ENCODE results near the gene ANXA2. TPM values are rescaled to one million over a fixed set of nuclear protein-coding genes. Genes with fewer than 3 reads are reported as not detected.
A peak's percentile ranks its signal among the peaks of the same experiment; 100 is the strongest.

Gene ANXA2
- 100 to 1,000 TPM; 368 to 375 TPM for total RNA-seq

DNA sequence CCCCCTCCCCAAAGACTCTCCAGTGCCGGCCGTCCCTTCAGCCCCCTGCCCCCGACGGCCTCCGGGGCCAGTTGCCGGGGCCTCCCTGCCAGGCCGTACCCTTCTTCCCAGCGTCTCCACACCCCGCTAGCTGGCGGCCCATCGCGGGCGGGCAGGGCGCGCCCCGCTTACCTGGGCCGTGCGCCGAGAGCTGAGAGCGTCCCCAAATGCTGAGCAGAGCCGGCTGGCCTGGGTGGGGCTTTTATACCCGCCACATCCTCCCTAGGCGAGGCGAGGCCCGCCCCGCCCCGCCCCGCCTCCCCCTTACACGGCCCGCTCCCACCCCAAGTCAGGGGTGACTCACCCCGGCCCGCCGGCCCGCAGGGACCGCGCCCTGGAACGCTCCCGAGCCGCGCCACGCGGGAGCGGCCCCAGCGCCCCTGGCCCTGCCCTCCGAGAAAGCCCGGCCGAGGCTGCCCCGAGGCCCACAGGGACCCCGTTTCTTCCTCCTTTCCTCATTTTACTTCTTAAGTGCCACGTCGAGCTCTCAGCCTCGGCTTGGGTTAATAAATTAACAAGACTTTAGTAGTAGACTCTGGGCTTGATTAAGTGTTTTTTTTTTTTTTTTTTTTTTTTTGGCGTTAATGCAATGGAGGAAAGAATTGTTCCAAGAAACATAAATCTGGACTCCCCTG is at the start of gene ANXA2:
TSS of gene ANXA2 (minus strand) at position 215 of the 674 bp plus-strand sequence. CDS start 11,911 bp downstream, outside the sequence.
- no peaks in the 10 kb centered on the region for H3K9me3 Mint-ChIP-seq (ENCODE audit: insufficient read depth)
- peaks cover 53% of the 10 kb centered on the region for H3K4me1 Mint-ChIP-seq (ENCODE audit: low read depth)
- ATAC-seq (peak; percentile 86), DNase-seq (peak; percentile 91)
- peaks cover 43% of the 10 kb centered on the region for H3K36me3 Mint-ChIP-seq (ENCODE audit: low read depth)
- POLR2A ChIA-PET: interaction anchor here (0.6 to 2.6 kb wide), 24 partner anchors 9 to 1727 kb away, joined by 3 to 20 read pairs (median 4); partner anchors contain the start of genes GTF2A2 and ICE2
- H3K27ac Mint-ChIP-seq: peak within 1 kb of the TSS; percentile 97
- CTCF ChIA-PET: interaction anchor here (0.7 to 1.1 kb wide), 4 partner anchors 11 to 188 kb away, joined by 3 to 4 read pairs (median 4); no protein-coding TSS in a partner anchor
- H3K4me3 Mint-ChIP-seq: peak within 1 kb of the TSS; percentile 94
- H3K27me3 Mint-ChIP-seq (ENCODE audit: low read depth): peaks cover 6% of the 10 kb centered on the region

DNA sequence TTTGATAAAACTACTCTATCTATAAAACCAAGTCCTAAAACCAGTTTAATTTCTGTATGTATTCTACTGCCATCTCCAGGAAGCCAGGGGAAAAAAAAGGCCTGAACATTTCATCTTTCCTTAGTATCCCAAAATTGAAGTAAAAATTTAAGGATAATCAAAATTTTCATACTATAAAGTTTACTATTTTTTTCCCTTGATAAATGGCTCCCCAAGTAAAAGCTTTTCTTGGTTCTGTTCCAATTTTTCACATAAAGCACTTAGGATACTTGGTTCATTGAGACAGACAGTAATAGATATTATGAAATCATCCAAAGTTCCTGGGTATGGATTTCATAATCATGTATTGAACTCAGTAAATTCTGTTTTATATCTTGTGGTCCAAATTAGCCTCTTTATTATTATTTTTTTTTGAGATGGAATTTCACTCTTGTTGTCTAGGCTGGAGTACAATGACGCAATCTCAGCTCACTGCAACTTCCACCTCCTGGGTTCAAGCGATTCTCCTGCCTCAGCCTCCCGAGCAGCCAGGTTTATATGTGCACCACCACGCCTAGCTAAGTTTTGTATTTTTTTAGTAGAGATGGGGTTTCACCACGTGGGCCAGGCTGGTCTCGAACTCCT is 46.6 kb upstream of the ANXA2 start:
- CTCF ChIA-PET: interaction anchor here (0.6 to 3.2 kb wide), 5 partner anchors 14 to 85 kb away, joined by 3 to 12 read pairs (median 3); no protein-coding TSS in a partner anchor
- Mint-ChIP-seq H3K36me3 (ENCODE audit: low read depth) (peaks cover 20% of the 10 kb centered on the region), H3K4me1 (ENCODE audit: low read depth) (peaks cover 8% of the 10 kb centered on the region), H3K27ac (no peak overlapping the region), H3K4me3 (no peak overlapping the region), H3K9me3 (ENCODE audit: insufficient read depth) (no peaks in the 10 kb centered on the region), H3K27me3 (ENCODE audit: low read depth) (no peaks in the 10 kb centered on the region)
- POLR2A ChIA-PET: no interaction called here
- DNase-seq (no peak), ATAC-seq (no peak)

DNA sequence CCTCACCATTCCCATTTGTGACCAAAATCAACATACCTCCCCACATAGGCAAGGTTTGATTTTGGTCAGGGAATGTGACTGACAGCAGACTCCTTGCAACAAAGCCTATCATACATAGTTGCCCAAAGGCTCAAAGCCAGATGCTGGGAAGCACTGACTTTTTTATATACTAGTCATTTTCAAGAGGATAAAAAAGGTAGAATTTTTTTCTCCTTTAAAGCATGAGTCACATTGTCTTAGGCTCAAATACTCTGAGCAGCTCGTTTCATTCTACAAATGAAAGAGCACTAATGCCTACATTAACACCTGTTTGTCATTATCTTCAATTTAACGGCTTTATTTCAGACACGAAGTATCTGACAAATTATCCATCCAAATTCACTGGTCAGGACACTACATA is 45.0 kb upstream of the ANXA2 start:
- POLR2A ChIA-PET: interaction anchor here (1.8 kb wide), 1 partner anchor 44 kb away, joined by 11 read pairs; the partner anchor contains the start of gene ANXA2
- peaks cover 8% of the 10 kb centered on the region for H3K4me1 Mint-ChIP-seq (ENCODE audit: low read depth)
- H3K9me3 Mint-ChIP-seq (ENCODE audit: insufficient read depth): no peaks in the 10 kb centered on the region
- peaks cover 13% of the 10 kb centered on the region for H3K36me3 Mint-ChIP-seq (ENCODE audit: low read depth)
- ATAC-seq (no peak), DNase-seq (no peak)
- no peaks in the 10 kb centered on the region for H3K27me3 Mint-ChIP-seq (ENCODE audit: low read depth)
- H3K4me3 Mint-ChIP-seq: no peak overlapping the region
- H3K27ac Mint-ChIP-seq: peak overlapping the region; percentile 28
- CTCF ChIA-PET: interaction anchor here (1.1 to 2.7 kb wide), 7 partner anchors 10 to 474 kb away, joined by 3 to 12 read pairs (median 6); no protein-coding TSS in a partner anchor

DNA sequence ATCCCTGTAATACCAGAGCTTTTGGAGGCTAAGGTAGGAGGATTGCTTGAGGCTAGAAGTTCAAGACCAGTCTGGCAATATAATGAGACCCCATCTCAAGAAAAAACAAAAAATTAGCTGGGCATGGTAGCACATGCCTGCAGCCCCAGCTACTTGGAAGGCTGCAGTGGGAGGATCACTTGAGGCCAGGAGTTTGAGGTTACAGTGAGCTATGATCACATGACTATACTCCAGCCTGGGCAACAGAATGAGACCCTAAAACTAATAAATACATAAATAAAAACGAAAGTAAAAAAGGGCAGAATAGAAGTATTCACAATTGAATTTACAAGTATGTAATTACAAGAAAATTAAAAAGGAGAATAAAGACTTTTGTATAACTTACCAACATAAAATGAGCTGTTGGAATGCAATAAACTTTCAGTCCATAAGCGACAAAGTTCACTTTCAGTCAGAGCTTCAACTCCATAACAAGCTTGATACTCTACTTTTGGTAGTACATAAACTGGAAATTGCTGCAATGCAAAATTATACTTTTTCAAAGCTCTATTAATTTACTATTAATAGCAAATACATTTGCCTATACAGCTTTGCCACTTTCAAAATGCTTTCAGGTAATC is 44.4 kb upstream of the ANXA2 start:
- peaks cover 8% of the 10 kb centered on the region for H3K4me1 Mint-ChIP-seq (ENCODE audit: low read depth)
- ChIA-PET POLR2A (interaction anchor here (1.8 kb wide), 1 partner anchor 43 kb away, joined by 11 read pairs; the partner anchor contains the start of gene ANXA2), CTCF (interaction anchor here (0.8 to 2.7 kb wide), 6 partner anchors 10 to 83 kb away, joined by 3 to 10 read pairs (median 6); no protein-coding TSS in a partner anchor)
- no peak for ATAC-seq
- peaks cover 12% of the 10 kb centered on the region for H3K36me3 Mint-ChIP-seq (ENCODE audit: low read depth)
- H3K4me3 Mint-ChIP-seq: no peak overlapping the region
- H3K27me3 Mint-ChIP-seq (ENCODE audit: low read depth): no peaks in the 10 kb centered on the region
- DNase-seq: no peak
- no peaks in the 10 kb centered on the region for H3K9me3 Mint-ChIP-seq (ENCODE audit: insufficient read depth)
- no peak overlapping the region for H3K27ac Mint-ChIP-seq

DNA sequence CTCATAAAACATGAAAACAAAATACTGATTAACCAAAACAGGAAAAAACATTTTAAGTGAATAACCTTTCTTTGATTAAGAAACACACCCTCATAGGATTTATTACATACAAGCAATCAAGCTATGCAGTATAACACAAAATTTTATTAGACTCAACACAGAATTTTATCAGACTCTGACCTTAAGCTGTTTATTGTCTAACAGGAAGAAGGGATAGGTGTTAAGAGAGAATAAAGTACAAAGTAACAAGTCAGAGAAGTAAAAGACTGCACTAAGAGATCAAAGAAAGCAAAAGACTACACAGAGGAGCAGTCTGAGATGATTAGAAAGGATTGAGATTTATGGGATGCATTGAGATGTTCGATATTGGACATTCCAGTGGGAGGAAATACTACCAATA is 43.5 kb upstream of the ANXA2 start:
- Mint-ChIP-seq H3K27me3 (ENCODE audit: low read depth) (no peaks in the 10 kb centered on the region), H3K4me3 (no peak overlapping the region), H3K36me3 (ENCODE audit: low read depth) (peaks cover 10% of the 10 kb centered on the region), H3K4me1 (ENCODE audit: low read depth) (peaks cover 8% of the 10 kb centered on the region), H3K27ac (no peak overlapping the region), H3K9me3 (ENCODE audit: insufficient read depth) (no peaks in the 10 kb centered on the region)
- ChIA-PET CTCF (interaction anchor here (1.2 to 2.7 kb wide), 5 partner anchors 11 to 83 kb away, joined by 3 to 10 read pairs (median 6); no protein-coding TSS in a partner anchor), POLR2A (interaction anchor here (0.5 to 1.8 kb wide), 3 partner anchors 37 to 148 kb away, joined by 3 to 11 read pairs (median 4); partner anchors contain the start of gene ANXA2)
- ATAC-seq (no peak), DNase-seq (no peak)

DNA sequence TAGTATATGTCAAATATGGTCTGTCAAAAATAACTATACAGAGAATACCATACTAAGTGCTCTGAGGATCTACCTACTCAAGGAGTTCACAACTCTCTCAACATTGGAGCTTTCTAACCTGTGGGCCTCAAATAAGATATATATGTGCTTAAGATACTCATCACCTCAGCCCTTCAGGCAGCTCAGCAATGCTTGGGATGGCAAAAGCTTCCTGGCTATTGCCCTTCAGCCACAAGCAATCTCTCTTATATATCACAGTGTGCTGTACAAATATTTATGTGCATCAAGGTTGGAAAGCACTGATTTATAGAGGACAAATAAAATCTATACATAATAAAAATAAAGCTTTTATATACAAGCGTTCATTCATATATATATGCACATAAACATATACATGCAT is 40.9 kb upstream of the ANXA2 start:
- ATAC-seq (no peak), DNase-seq (no peak)
- POLR2A ChIA-PET: no interaction called here
- H3K9me3 Mint-ChIP-seq (ENCODE audit: insufficient read depth): no peaks in the 10 kb centered on the region
- H3K4me1 Mint-ChIP-seq (ENCODE audit: low read depth): peaks cover 8% of the 10 kb centered on the region
- H3K4me3 Mint-ChIP-seq: no peak overlapping the region
- peaks cover 18% of the 10 kb centered on the region for H3K36me3 Mint-ChIP-seq (ENCODE audit: low read depth)
- H3K27me3 Mint-ChIP-seq (ENCODE audit: low read depth): no peaks in the 10 kb centered on the region
- CTCF ChIA-PET: interaction anchor here (0.6 to 1.0 kb wide), 2 partner anchors 10 to 12 kb away, joined by 3 read pairs; no protein-coding TSS in a partner anchor
- H3K27ac Mint-ChIP-seq: no peak overlapping the region

DNA sequence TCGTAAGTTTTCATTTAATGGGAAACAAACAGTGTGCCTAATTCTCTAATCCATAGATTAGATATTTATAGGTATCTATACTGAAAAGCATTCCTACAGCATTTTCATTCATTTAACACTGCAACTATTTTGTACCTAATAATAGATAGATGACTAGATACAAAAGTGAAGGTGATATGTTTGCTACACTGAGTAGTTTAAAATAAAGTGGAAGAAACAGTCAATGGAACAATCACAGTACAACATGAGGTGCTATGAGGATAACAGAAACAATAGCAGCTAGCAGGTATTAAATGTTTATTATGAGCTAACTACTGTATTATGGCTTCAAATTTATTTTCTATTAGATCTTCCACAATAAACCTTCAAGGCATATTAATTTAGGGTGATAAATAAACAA is 31.1 kb upstream of the ANXA2 start:
- no peaks in the 10 kb centered on the region for H3K27me3 Mint-ChIP-seq (ENCODE audit: low read depth)
- peaks cover 28% of the 10 kb centered on the region for H3K36me3 Mint-ChIP-seq (ENCODE audit: low read depth)
- H3K9me3 Mint-ChIP-seq (ENCODE audit: insufficient read depth): no peaks in the 10 kb centered on the region
- POLR2A ChIA-PET: interaction anchor here (1.2 kb wide), 1 partner anchor 31 kb away, joined by 3 read pairs; the partner anchor contains the start of gene ANXA2
- no peak overlapping the region for H3K4me3 Mint-ChIP-seq
- CTCF ChIA-PET: interaction anchor here (1.2 kb wide), 1 partner anchor 13 kb away, joined by 6 read pairs; no protein-coding TSS in a partner anchor
- DNase-seq: no peak
- no peak overlapping the region for H3K27ac Mint-ChIP-seq
- H3K4me1 Mint-ChIP-seq (ENCODE audit: low read depth): peaks cover 3% of the 10 kb centered on the region
- ATAC-seq: no peak

DNA sequence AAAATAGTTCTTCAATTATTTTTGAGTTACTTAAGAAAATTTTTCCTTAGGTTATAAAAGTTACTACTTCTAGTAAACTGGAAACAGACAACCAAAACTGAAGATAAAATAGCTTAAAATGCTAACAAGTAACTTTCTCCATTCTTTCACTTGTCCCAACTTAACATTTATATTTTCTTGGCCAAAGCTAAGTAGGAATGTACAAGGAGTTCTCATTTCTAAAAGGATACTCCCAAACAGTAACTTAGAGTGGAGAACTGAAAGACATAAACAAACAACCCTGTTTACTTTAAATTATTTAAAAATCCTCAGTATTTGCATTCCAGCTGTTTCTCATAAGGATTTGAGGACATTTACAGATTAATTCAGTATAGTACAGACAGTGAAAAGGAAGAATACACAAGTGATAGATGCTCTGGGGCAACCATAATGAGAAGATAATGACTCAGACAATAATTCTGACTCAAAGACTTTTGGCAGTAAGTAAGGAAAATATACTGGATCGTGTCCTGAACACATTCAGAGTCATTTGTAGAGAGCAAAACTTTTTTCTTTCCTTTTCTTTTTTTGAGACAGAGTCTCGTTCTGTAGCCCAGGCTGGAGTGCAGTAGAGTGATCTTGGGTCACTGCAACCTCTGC is 29.2 kb upstream of the ANXA2 start:
- CTCF ChIA-PET: interaction anchor here (1.2 to 1.5 kb wide), 2 partner anchors 9 to 12 kb away, joined by 3 read pairs; no protein-coding TSS in a partner anchor
- H3K36me3 Mint-ChIP-seq (ENCODE audit: low read depth): peaks cover 37% of the 10 kb centered on the region
- POLR2A ChIA-PET: no interaction called here
- DNase-seq: no peak
- H3K4me3 Mint-ChIP-seq: no peak overlapping the region
- no peaks in the 10 kb centered on the region for H3K9me3 Mint-ChIP-seq (ENCODE audit: insufficient read depth)
- H3K27ac Mint-ChIP-seq: no peak overlapping the region
- ATAC-seq: no peak
- H3K4me1 Mint-ChIP-seq (ENCODE audit: low read depth): peaks cover 10% of the 10 kb centered on the region
- no peaks in the 10 kb centered on the region for H3K27me3 Mint-ChIP-seq (ENCODE audit: low read depth)

DNA sequence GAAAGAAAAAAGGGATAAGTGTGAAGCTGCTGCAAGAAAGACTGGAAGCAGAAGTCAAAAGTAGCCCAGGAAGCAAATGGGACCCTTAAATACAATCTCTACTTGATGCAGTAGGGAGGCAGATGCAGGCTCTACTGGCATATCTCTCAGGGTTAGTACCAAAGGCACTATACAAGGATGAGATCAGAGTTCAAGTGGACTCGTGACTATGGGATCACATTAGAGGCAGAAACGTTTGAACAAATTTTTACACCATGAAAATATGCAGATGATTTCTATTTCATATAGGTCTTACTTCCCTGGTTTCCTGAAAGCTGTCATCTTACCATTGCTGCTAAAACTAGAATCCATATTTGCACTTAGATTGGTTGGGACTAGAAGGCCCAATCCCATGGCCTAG is 27.7 kb upstream of the ANXA2 start:
- ATAC-seq (no peak), DNase-seq (no peak)
- CTCF ChIA-PET: no interaction called here
- Mint-ChIP-seq H3K27me3 (ENCODE audit: low read depth) (no peaks in the 10 kb centered on the region), H3K27ac (no peak overlapping the region), H3K9me3 (ENCODE audit: insufficient read depth) (no peaks in the 10 kb centered on the region), H3K36me3 (ENCODE audit: low read depth) (peaks cover 33% of the 10 kb centered on the region), H3K4me1 (ENCODE audit: low read depth) (peaks cover 10% of the 10 kb centered on the region), H3K4me3 (no peak overlapping the region)
- POLR2A ChIA-PET: no interaction called here

DNA sequence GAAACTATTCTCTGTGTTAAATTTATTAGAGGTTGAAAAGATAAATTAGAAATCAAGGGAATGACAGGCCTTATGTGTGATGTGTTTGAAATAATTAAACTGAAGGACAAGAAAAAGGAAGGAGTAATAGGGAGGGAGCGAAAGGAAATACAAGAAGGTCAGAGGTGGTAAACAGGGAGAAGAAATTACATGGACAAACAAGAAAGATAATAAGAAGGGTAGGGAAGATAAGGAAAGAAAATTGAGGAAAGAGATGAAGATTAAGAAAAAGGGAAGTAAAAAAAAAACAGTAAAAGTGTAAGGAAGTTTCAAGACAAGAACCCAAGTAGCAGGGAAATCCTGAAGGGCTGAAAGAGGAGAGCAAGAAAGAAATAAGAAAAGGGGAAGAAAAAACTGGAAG is 26.2 kb upstream of the ANXA2 start:
- H3K4me1 Mint-ChIP-seq (ENCODE audit: low read depth): peaks cover 10% of the 10 kb centered on the region
- no peak overlapping the region for H3K4me3 Mint-ChIP-seq
- ChIA-PET POLR2A (no interaction called here), CTCF (no interaction called here)
- no peak for ATAC-seq
- no peaks in the 10 kb centered on the region for H3K27me3 Mint-ChIP-seq (ENCODE audit: low read depth)
- DNase-seq: no peak
- H3K36me3 Mint-ChIP-seq (ENCODE audit: low read depth): peaks cover 37% of the 10 kb centered on the region
- no peaks in the 10 kb centered on the region for H3K9me3 Mint-ChIP-seq (ENCODE audit: insufficient read depth)
- H3K27ac Mint-ChIP-seq: peak overlapping the region; percentile 6

DNA sequence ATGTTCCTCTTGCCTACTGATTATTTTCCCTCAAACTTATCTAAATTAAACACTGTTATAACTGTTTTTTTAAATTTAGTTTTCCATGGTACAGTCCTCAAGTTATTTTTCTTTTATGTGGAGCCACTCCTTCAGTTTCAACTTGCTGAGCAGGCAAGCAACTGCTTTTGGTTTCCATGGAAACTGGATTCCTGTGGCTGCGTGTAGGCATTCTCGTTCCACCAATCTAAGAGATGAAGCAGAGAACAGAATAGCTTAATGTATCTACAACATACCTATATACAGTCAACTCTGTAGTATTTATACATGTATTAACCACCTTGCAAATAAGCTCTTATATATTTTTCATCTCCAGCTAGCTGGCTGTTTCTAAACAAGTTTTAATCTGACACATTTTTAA is 25.8 kb upstream of the ANXA2 start:
- DNase-seq (no peak), ATAC-seq (peak; percentile 51)
- ChIA-PET POLR2A (interaction anchor here (0.6 kb wide), 1 partner anchor 460 kb away, joined by 4 read pairs; no protein-coding TSS in a partner anchor), CTCF (no interaction called here)
- H3K4me1 Mint-ChIP-seq (ENCODE audit: low read depth): peaks cover 10% of the 10 kb centered on the region
- H3K9me3 Mint-ChIP-seq (ENCODE audit: insufficient read depth): no peaks in the 10 kb centered on the region
- H3K27me3 Mint-ChIP-seq (ENCODE audit: low read depth): no peaks in the 10 kb centered on the region
- no peak overlapping the region for H3K4me3 Mint-ChIP-seq
- H3K27ac Mint-ChIP-seq: peak overlapping the region; percentile 9
- peaks cover 37% of the 10 kb centered on the region for H3K36me3 Mint-ChIP-seq (ENCODE audit: low read depth)

Data from activated CD8-positive, alpha-beta T cell treated with anti-CD3 and anti-CD28 coated beads, Interleukin-2, amount 10 ng/mL, durations not matched to agents 7 days and 5 days (primary cell).